HG03457 (cell line): ENCODE data around the gene TAX1BP3.

Source experiments
- ATAC-seq: cut with Tn5 transposase; IDR thresholded peaks from one replicate; pipeline ENCODE4 v1.9.1; 2021; ENCODE audit warnings: moderate number of reproducible peaks; ENCODE audit not compliant: unreplicated experiment

Gene TAX1BP3

GRCh38 chr17:3688852-3689261 lies 20.5 kb upstream of the TAX1BP3 start:
- no peak for ATAC-seq

- no peak for ATAC-seq
Observed at GRCh38 chr17:3688027-3688553, 19.7 kb upstream of the TAX1BP3 start.

- ATAC-seq: no peak
Observed at GRCh38 chr17:3685174-3685573, 16.8 kb upstream of the TAX1BP3 start.

GRCh38 chr17:3683054-3683511 lies 14.7 kb upstream of the TAX1BP3 start:
- ATAC-seq: no peak

- ATAC-seq: no peak
Observed at GRCh38 chr17:3682033-3682432, 13.7 kb upstream of the TAX1BP3 start.

GRCh38 chr17:3681565-3681964 lies 13.2 kb upstream of the TAX1BP3 start:
- ATAC-seq: no peak

GRCh38 chr17:3681057-3681456 lies 12.7 kb upstream of the TAX1BP3 start:
- no peak for ATAC-seq

- no peak for ATAC-seq
Observed at GRCh38 chr17:3679531-3680126, 11.3 kb upstream of the TAX1BP3 start.

GRCh38 chr17:3678821-3679530 lies 10.6 kb upstream of the TAX1BP3 start:
- no peak for ATAC-seq

- no peak for ATAC-seq
Observed at GRCh38 chr17:3678095-3678820, 9.9 kb upstream of the TAX1BP3 start.

GRCh38 chr17:3675886-3676285 lies 7.5 kb upstream of the TAX1BP3 start:
- no peak for ATAC-seq

- ATAC-seq: no peak
Observed at GRCh38 chr17:3672571-3672970, 4.2 kb upstream of the TAX1BP3 start.

GRCh38 chr17:3669548-3669947 lies 1.2 kb upstream of the TAX1BP3 start:
- ATAC-seq: no peak

GRCh38 chr17:3669085-3669347 lies 638 bp upstream of the TAX1BP3 start:
- no peak for ATAC-seq

GRCh38 chr17:3667366-3668278 lies 756 bp downstream of the TAX1BP3 start:
- no peak for ATAC-seq

- no peak for ATAC-seq
Observed at GRCh38 chr17:3666516-3666915, 1.9 kb downstream of the TAX1BP3 start.

GRCh38 chr17:3665834-3666233 lies 2.5 kb downstream of the TAX1BP3 start:
- ATAC-seq: no peak

- no peak for ATAC-seq
Observed at GRCh38 chr17:3663102-3664011, 5.0 kb downstream of the TAX1BP3 start.

- ATAC-seq: no peak
Observed at GRCh38 chr17:3660311-3660891, 8.0 kb downstream of the TAX1BP3 start.
